ENCODE results near the gene HYAL2. TPM values are rescaled to one million over a fixed set of nuclear protein-coding genes. Genes with fewer than 3 reads are reported as not detected.
A peak's percentile ranks its signal among the peaks of the same experiment; 100 is the strongest.

HYAL2 gene
- total and polyA plus RNA-seq, 12 donors: 25.1 to 135 (median 39.0) TPM

- ATAC-seq (no peak), DNase-seq (no peak)
- peaks cover 19 to 63% (median 42%) of the 10 kb centered on the region in 9 donors for H3K4me1 ChIP-seq
- peak overlapping the region; percentile 42 to 89 (median 72) for H3K4me3 ChIP-seq
- no peaks in the 10 kb centered on the region for H3K27me3 ChIP-seq
- intact Hi-C loops (cut with DNase I): loop anchor here in 2 of 10 donors (5.0 kb wide), 2 partner anchors 192 to 262 kb away; partner anchors contain the start of gene CISH (in 1 of the 2)
- 11 to 16% methylated on average over 7 of the region's 7 CpGs for WGBS, 2 donors
- no peaks in the 10 kb centered on the region for H3K9me3 ChIP-seq
- H3K36me3 ChIP-seq: peaks cover 0 to 55% (median 21%) of the 10 kb centered on the region in 9 donors
- no peak for TF ChIP-seq CTCF (IDR thresholded peaks at IDR 0.05)
- peak overlapping the region; percentile 84 to 97 (median 92) for H3K27ac ChIP-seq
Measured at GRCh38 chr3:50350213-50350526, 27.6 kb upstream of the HYAL2 start.

GRCh38 chr3:50347187-50347813 is 24.8 kb upstream of the HYAL2 start:
- peak; percentile 49 to 75 (median 65) for TF ChIP-seq CTCF (IDR thresholded peaks at IDR 0.05)
- no peak overlapping the region for H3K4me3 ChIP-seq
- 27 to 28% methylated on average over 14 of the region's 14 CpGs for WGBS, 2 donors
- peaks cover 19 to 52% (median 38%) of the 10 kb centered on the region in 9 donors for H3K4me1 ChIP-seq
- H3K36me3 ChIP-seq: peaks cover 0 to 27% (median 0%) of the 10 kb centered on the region in 9 donors
- ATAC-seq (no peak), DNase-seq (peak; percentile 69 to 71)
- H3K27me3 ChIP-seq: no peaks in the 10 kb centered on the region
- intact Hi-C loops (cut with DNase I): loop anchor here (1.0 to 10.0 kb wide), 7 partner anchors 195 to 1088 kb away; partner anchors contain the start of gene CISH (in 1 of the 10)
- H3K27ac ChIP-seq: no peak overlapping the region
- no peaks in the 10 kb centered on the region for H3K9me3 ChIP-seq

- H3K4me1 ChIP-seq: peaks cover 16 to 54% (median 37%) of the 10 kb centered on the region in 9 donors
- peaks cover 0 to 21% (median 0%) of the 10 kb centered on the region in 9 donors for H3K36me3 ChIP-seq
- H3K27ac ChIP-seq: peak within 1 kb of the TSS in 3 of 10 donors; percentile 0 to 25 (median 24)
- intact Hi-C loops (cut with DNase I): loop anchor here in 8 of 10 donors (2.0 to 10.0 kb wide), 5 partner anchors 197 to 1089 kb away; partner anchors contain the start of gene CISH (in 1 of the 8)
- 7 to 8% methylated on average over 45 of the region's 45 CpGs for WGBS, 2 donors
- DNase-seq: peak; percentile 65 to 83
- H3K27me3 ChIP-seq: no peaks in the 10 kb centered on the region
- TF ChIP-seq CTCF (IDR thresholded peaks at IDR 0.05): no peak
- peak within 1 kb of the TSS; percentile 15 to 51 (median 38) for H3K4me3 ChIP-seq
- ATAC-seq: peak; percentile 17 to 50 (median 34)
- H3K9me3 ChIP-seq: no peaks in the 10 kb centered on the region
Measured at GRCh38 chr3:50345586-50346234, 23.2 kb upstream of the HYAL2 start, which contains the start of gene ZMYND10. ZMYND10 (minus strand) TSS chr3:50345732; CDS start chr3:50345579, 153 bp downstream.

GRCh38 chr3:50345008-50345407 is 22.5 kb upstream of the HYAL2 start:
- peak overlapping the region in 9 of 10 donors; percentile 21 to 51 (median 39) for H3K4me3 ChIP-seq
- 76 to 77% methylated on average over 8 of the region's 8 CpGs for WGBS, 2 donors
- ATAC-seq: no peak
- intact Hi-C loops (cut with DNase I): loop anchor here in 7 of 10 donors (5.0 to 10.0 kb wide), 4 partner anchors 197 to 1090 kb away; partner anchors contain the start of gene CISH (in 1 of the 7)
- H3K27ac ChIP-seq: peak overlapping the region in 1 of 10 donors; percentile 24
- no peak for TF ChIP-seq CTCF (IDR thresholded peaks at IDR 0.05)
- H3K27me3 ChIP-seq: no peaks in the 10 kb centered on the region
- H3K36me3 ChIP-seq: peaks cover 0 to 21% (median 0%) of the 10 kb centered on the region in 9 donors
- no peak for DNase-seq
- peaks cover 16 to 55% (median 36%) of the 10 kb centered on the region in 9 donors for H3K4me1 ChIP-seq
- H3K9me3 ChIP-seq: no peaks in the 10 kb centered on the region

Measured in heart right ventricle (tissue), 16 donors.